Measurements from ENCODE around the gene LRFN5. TPM values are rescaled to one million over a fixed set of nuclear protein-coding genes. Genes with fewer than 3 reads are reported as not detected.
A peak's percentile ranks its signal among the peaks of the same experiment; 100 is the strongest.

The LRFN5 gene
- total RNA-seq, 2 donors from 2014 or later, result 0.50 to 5.3 TPM

DNA sequence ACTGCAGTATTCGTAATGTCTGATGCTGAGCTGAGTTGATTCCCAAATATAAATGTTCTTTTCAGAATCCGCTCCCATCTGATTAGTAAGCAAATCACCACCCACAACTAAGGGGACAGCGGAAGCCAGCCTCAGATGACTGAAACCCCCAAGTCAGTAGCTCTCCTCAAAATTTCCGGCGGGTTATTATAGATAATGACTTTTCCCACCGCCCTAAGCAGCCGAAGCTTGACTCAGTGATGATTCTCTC is 469 bp upstream of the LRFN5 start:
- DNase-seq (ENCODE audit: low spot score), result no peak
- 3% methylated on average over 7 of the region's 7 CpGs for WGBS
- peaks cover 9% of the 10 kb centered on the region for H3K27me3 ChIP-seq (replicated peaks; ENCODE audit: insufficient read depth)
- no peaks in the 10 kb centered on the region for H3K9me3 ChIP-seq
- H3K36me3 ChIP-seq, result no peaks in the 10 kb centered on the region
- intact Hi-C loops (cut with DNase I), result no loop called here
- H3K4me1 ChIP-seq (replicated peaks), result peaks cover 4% of the 10 kb centered on the region
- TF ChIP-seq, protein P1, sequence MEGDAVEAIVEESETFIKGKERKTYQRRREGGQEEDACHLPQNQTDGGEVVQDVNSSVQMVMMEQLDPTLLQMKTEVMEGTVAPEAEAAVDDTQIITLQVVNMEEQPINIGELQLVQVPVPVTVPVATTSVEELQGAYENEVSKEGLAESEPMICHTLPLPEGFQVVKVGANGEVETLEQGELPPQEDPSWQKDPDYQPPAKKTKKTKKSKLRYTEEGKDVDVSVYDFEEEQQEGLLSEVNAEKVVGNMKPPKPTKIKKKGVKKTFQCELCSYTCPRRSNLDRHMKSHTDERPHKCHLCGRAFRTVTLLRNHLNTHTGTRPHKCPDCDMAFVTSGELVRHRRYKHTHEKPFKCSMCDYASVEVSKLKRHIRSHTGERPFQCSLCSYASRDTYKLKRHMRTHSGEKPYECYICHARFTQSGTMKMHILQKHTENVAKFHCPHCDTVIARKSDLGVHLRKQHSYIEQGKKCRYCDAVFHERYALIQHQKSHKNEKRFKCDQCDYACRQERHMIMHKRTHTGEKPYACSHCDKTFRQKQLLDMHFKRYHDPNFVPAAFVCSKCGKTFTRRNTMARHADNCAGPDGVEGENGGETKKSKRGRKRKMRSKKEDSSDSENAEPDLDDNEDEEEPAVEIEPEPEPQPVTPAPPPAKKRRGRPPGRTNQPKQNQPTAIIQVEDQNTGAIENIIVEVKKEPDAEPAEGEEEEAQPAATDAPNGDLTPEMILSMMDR (IDR thresholded peaks at IDR 0.05), result no peak
- TF ChIP-seq POLR2A (IDR thresholded peaks at IDR 0.05) (no peak), POLR2AphosphoS5 (IDR thresholded peaks at IDR 0.05) (no peak)
- H3K27ac ChIP-seq, result peak overlapping the region; percentile 32 to 68
- peak overlapping the region; percentile 36 to 44 for H3K4me3 ChIP-seq

DNA sequence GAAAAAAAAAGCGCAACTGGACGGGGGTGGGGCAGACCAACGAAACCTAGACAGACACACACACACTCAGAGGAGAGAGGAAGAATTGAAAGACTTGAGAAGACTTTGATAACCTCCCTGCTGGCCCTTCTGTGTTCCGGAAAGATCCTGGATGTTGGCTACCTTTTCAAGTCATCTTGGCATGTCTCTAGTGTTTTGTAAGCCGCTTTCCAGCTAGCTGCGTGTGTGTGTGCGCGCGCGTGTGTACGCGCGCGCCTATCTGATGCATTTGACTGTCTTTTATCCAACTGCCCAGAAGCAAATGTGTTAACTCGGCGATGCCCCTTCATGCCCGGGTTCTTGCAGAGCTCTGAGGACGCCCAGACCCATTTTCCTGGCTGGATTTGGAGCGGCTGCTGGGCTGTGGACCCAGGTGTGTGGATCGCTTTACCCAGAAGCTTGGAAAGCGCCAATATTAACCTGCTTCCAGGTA is 664 bp downstream of the LRFN5 start:
- H3K27ac ChIP-seq, result peak overlapping the region; percentile 35 to 68
- peaks cover 9% of the 10 kb centered on the region for H3K27me3 ChIP-seq (replicated peaks; ENCODE audit: insufficient read depth)
- peaks cover 4% of the 10 kb centered on the region for H3K4me1 ChIP-seq (replicated peaks)
- intact Hi-C loops (cut with DNase I), result no loop called here
- no peak for DNase-seq (ENCODE audit: low spot score)
- TF ChIP-seq, protein P1 (IDR thresholded peaks at IDR 0.05), result no peak
- TF ChIP-seq POLR2A (IDR thresholded peaks at IDR 0.05) (no peak), POLR2AphosphoS5 (IDR thresholded peaks at IDR 0.05) (no peak)
- peak overlapping the region; percentile 36 to 44 for H3K4me3 ChIP-seq
- 2% methylated on average over 21 of the region's 21 CpGs for WGBS
- no peaks in the 10 kb centered on the region for H3K9me3 ChIP-seq
- H3K36me3 ChIP-seq, result no peaks in the 10 kb centered on the region

DNA sequence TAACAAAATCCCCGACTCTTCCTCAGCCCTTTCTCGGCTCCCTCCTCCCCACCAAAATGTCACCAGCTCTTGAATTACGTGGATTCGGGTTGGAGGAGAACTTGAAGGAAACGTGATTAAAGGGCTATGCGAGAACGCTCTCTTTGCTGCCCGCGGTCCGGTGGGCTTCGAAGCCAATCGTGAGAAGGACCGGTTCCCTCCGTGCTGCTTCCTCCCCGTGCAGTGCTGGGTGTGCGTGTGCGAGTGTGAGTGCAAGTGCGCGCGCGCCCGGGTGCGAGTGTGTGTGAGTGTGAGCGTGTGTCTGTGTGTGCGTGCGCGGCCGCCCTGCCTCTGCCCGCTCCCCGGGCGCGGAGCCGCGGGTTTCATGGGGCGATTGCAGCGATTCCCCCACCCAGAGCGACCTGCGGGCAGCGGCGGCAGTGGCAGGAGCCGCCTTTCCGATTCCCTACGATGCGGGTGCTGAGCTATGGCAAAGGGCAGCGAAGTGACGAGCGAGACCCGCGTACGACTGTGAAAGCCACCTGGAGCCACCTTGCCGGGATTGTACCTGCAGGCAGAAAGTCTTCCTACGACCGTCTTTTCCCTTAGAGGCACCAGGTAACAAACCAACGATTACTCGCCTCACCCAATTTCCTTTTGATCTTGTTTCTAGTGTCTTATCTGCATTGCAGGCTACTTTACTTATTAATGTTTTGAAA is 1.4 kb downstream of the LRFN5 start:
- DNase-seq (ENCODE audit: low spot score), result no peak
- WGBS, result 2% methylated on average over 36 of the region's 55 CpGs

DNA sequence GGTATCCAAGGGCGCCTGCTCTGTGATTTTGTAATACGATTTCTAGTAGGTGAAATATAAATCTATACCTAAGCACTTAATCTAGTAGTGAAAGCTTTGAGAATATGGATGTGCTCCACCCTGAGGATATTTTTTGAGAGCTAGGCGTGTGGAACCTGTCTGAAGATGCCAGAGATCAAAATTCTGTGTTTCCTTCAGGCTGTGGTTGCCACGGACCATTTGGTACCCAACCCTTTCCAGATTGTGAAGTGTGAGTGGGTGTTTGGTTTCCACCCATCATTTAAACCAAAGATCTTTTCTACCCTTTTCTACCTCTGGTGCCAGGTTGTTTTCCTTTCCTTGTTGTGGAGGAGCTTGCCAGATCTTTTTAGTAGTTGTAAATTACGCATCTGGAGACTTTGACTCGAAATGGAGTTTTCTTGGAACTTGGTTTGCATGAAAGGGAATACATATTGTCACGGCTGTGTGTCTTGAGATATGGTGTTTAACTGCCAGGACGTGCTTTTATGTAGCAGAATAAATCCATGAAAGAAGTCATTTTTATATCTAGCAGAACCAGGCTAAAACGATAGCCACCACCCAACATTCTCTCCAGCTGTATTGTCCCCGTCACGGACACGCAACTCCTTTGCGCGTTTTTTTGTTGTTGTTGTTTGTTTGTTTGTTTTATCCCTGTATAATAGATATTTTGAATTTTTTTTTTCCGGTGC is 2.2 kb downstream of the LRFN5 start:
- H3K4me3 ChIP-seq, result peak overlapping the region; percentile 36 to 44
- no peak for DNase-seq (ENCODE audit: low spot score)
- H3K36me3 ChIP-seq, result no peaks in the 10 kb centered on the region
- H3K27me3 ChIP-seq (replicated peaks; ENCODE audit: insufficient read depth), result peaks cover 9% of the 10 kb centered on the region
- 6% methylated on average over 15 of the region's 15 CpGs for WGBS
- H3K9me3 ChIP-seq, result no peaks in the 10 kb centered on the region
- TF ChIP-seq POLR2AphosphoS5 (IDR thresholded peaks at IDR 0.05) (no peak), POLR2A (IDR thresholded peaks at IDR 0.05) (no peak)
- TF ChIP-seq, protein P1 (IDR thresholded peaks at IDR 0.05), result no peak
- H3K27ac ChIP-seq, result peak overlapping the region; percentile 30 to 68
- intact Hi-C loops (cut with DNase I), result no loop called here
- peaks cover 4% of the 10 kb centered on the region for H3K4me1 ChIP-seq (replicated peaks)

More for the DNA sequence above, 1.4 kb downstream of the LRFN5 start:
- TF ChIP-seq, protein P1 (IDR thresholded peaks at IDR 0.05), result no peak
- no peak for TF ChIP-seq POLR2A (IDR thresholded peaks at IDR 0.05)
- no peak for TF ChIP-seq POLR2AphosphoS5 (IDR thresholded peaks at IDR 0.05)
- peak overlapping the region; percentile 35 to 68 for H3K27ac ChIP-seq
- H3K4me1 ChIP-seq (replicated peaks), result peaks cover 4% of the 10 kb centered on the region
- H3K27me3 ChIP-seq (replicated peaks; ENCODE audit: insufficient read depth), result peaks cover 9% of the 10 kb centered on the region
- no peaks in the 10 kb centered on the region for H3K36me3 ChIP-seq
- peak overlapping the region; percentile 36 to 44 for H3K4me3 ChIP-seq
- H3K9me3 ChIP-seq, result no peaks in the 10 kb centered on the region
- intact Hi-C loops (cut with DNase I), result no loop called here

Measured in prostate gland (tissue), 2 donors.